Measurements from ENCODE around the gene SPDEF.

Gene SPDEF

DNA sequence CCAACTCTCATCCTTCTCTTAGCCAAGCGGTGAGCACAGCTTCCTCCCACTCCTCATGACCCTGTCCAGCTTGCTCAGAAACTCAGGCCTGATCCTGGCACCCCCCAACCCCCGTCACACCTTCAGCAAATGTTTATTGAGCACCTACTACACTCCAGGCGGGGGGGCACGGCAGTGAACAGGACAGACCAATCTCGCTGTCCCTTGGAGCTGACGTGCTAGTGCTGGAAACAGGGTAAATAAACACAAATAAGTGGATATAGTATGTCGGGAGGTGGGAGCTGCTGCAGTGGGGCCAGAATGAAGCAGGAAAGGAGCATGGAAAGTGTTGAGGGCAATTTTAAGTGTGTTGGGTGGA, 7.4 kb upstream of the SPDEF start:
- DNase-seq (ENCODE audit: low read depth in 2 of 2): no peak

DNA sequence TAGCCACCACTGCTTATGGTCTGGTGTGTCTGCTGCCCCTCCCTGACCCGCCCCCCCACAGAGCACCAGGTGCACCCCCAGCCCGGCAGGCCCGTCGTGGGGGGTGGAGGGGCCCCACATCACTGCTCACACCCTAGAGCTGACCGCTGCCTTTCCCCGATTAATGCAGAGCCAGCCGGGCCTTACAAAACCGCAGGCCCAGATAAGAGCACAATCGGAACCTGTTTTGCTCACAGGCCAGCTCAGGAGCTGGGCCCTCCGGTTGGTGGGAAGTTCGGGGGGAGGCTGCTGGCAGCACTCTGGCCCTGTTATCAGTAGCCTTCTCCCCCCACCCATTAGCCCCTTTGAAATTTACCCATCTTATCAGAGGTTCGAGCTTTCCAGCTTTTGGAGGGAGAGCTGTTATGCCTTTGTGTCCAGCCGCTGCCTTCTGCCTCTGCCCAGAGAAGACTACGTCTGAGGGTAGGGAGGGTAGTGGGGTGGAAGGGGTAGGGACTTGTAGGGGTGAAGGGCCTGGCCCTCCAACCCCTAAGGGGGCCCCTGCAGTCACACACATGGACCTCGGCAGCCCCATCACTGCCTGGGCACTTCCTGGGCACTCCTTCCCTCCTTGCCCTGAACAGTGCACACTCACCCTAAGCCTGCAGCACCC, 6.9 kb upstream of the SPDEF start:
- no peak for DNase-seq (ENCODE audit: low read depth in 2 of 2)

DNA sequence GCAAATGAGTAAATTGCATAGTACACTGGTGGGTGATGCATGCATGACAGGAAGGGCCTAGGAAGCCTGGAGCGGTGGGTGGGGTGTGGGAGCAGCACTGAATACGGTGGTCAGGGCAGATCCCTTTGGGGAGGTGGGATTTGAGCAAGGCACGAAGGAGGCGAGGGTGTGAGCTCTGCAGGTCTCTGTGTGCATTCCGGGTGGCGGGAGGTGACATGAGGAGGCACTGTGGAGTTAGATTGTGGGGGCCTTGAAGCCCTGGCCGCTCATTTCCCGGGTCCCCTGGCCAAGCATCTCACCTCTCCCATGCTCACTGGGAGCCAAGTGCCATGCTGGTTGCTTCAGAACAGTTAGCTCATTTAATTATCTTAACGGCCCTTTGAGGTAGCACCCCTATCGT, 6.2 kb upstream of the SPDEF start:
- no peak for DNase-seq (ENCODE audit: low read depth in 2 of 2)

DNA sequence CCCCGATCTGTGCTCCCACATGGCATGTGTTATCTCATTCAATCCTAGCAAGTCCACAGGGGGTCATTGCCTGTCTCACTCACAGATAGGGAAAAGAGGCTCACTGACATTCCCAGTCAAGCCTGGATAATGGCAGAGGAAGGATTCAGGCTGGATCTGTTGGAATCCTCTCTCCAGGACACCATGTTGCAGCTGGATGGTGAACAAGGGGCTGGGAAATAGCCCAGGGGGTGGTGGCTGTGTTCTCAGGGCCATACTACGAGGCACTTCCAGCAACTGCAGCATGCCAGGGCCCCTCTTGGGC, 5.0 kb upstream of the SPDEF start:
- DNase-seq (ENCODE audit: low read depth in 2 of 2): no peak

DNA sequence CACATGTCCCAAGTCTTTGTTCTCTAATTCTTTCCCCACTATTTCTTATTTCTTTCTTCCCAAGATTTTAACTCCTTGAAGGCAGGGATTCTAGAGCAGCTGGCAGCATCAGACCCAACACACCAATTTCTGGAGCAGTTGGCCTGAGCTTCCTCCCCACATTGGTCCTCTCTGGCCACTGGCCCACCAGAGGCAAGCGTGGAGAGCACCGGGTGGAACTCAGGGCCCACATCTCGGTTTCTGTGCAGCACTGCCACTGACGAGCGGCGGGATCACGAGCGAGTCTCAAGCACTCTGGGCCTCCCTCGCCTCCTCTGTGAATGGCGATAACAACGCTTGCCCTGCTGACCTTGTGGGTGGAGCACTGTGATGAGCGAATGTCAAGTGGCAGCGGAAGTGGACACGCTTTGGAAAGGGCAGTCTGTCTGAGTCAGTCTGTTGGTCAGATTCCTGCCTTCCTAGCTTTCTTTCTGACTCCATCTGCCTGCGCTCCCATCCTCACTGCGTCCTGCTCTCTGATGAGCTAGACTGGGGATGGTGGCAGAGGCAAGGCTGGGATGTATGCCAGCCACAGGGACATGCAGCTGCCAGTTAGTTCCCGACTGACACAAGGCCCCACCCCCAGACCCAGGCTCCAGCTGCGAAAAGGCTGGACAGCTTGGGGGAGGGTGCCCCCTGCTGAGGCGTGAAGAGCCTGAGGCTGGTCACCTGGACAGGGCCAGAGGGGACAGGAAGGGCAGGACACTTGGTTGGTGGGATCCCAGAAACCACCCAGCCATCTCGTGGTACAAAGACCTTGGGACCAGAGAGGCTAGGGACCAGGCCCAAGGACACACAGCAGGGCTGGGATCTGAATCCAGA, 4.5 kb upstream of the SPDEF start:
- DNase-seq (ENCODE audit: low read depth in 2 of 2): no peak

- DNase-seq (ENCODE audit: low read depth in 2 of 2): no peak
Measured at GRCh38 chr6:34559651-34560365, 3.7 kb upstream of the SPDEF start.

DNA sequence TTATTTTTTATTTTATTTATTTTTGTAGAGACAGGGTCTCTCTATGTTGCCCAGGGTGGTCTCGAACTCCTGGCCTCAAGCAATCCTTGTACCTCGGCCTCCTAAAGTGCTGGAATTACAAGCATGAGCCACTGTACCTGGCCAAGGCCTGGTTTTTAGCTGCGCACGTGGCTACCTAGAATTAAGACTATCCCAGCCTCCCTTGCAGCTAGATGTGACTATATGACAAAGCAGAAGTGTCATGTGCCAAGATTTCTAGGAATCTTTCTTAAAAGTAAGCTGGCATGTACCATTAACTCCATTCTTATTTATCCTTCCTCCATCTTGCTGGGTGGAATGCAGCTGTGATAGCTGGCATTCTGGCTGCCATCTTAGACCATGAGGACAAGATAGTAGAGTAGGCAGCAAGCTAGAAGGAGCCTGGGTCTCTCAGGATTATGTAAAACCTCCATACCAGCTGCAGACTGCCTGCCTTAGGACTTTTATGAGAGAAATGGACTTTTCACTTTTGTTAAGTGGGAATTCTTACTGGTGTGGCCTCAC, 2.1 kb upstream of the SPDEF start:
- no peak for DNase-seq (ENCODE audit: low read depth in 2 of 2)

GRCh38 chr6:34557228-34557627, 1.1 kb upstream of the SPDEF start:
- no peak for DNase-seq (ENCODE audit: low read depth in 2 of 2)

DNA sequence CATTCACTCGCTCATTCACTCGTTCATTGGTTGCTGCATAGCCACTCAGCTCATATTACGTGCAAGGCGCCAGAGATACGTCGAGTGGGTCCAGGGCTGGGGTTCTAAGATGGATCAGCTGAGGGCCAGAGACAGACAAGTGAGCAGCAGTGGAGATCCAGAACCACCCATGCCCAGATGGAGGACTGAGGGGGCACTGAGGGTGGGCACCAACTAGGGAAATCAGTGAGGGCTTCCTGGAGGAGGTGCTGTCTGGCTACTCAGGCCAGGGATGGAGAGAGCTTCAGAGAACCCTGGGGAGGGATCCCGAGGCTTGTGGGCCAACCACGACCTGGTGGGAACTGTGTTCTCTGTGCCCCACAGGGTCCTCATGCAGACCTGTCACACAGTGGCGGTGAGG, 364 bp upstream of the SPDEF start:
- DNase-seq (ENCODE audit: low read depth in 2 of 2): no peak

DNA sequence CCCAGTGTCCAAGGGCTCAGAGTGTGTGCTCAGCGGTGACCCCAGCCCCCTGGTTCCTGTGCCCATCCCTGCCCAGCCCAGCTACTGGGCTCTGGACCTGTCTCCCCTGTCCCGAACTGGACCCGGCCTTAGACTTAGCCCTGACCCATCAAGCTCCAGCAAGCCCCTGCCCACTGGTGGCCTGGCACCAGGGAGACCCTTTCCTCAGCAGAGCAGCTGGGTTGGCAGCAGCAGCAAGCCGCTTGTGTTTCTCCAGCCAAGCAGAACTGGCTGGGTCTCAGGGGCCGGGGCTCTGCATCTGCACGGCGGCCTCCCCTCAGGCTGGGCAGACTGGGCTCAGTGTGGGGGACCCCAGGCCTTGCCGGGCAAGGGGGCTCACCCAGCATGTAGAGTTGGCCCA, 801 bp downstream of the SPDEF start:
- DNase-seq (ENCODE audit: low read depth in 2 of 2): no peak

GRCh38 chr6:34555007-34555322, 1.2 kb downstream of the SPDEF start:
- no peak for DNase-seq (ENCODE audit: low read depth in 2 of 2)

GRCh38 chr6:34554291-34555006, 1.7 kb downstream of the SPDEF start:
- DNase-seq (ENCODE audit: low read depth in 2 of 2): no peak

DNA sequence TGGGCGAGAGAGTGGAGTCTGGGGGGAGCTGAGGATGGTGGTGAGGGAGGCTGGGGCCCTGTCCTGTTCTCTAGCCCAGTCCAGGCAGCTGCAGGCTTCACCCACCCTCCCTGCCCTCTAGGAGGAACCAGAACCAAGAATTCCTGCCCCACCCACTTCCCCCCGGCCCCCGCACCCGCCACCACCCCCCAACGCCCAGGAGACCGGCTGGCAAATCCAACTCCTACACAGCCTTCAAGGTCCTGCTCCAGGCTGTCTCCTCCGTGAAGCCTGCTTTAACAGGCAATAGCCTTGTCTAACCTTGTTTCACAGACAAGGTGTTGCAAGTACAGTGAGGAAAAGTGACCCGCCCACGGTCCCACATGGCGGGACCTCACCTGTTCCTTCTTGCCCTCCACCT, 2.4 kb downstream of the SPDEF start:
- no peak for DNase-seq (ENCODE audit: low read depth in 2 of 2)

- DNase-seq (ENCODE audit: low read depth in 2 of 2): no peak
Measured at GRCh38 chr6:34553146-34553545, 3.0 kb downstream of the SPDEF start.

DNA sequence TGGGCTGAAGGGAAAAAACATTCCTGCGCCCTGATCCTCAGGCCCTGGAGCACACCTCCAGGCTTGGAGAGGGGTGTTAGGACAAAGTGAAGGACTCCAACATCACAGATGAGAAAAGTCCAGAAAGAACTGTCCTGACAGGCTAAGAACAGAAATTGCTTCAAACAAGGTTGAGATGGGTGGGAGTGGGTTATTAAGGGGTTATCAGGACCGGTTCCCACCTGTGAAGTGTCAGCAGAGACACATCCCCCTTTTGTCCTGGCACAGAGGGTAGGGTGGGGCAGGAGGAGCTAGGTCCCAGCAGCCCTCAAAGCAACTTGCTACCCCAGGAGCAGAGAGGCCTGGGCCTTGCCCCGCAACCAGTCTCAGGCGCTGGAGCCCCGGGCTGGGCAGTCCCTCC, 3.5 kb downstream of the SPDEF start:
- no peak for DNase-seq (ENCODE audit: low read depth in 2 of 2)

- DNase-seq (ENCODE audit: low read depth in 2 of 2): no peak
Measured at GRCh38 chr6:34551720-34552119, 4.4 kb downstream of the SPDEF start.

- no peak for DNase-seq (ENCODE audit: low read depth in 2 of 2)
Measured at GRCh38 chr6:34549804-34550202, 6.3 kb downstream of the SPDEF start.

- no peak for DNase-seq (ENCODE audit: low read depth in 2 of 2)
Measured at GRCh38 chr6:34549026-34549803, 6.9 kb downstream of the SPDEF start.

DNA sequence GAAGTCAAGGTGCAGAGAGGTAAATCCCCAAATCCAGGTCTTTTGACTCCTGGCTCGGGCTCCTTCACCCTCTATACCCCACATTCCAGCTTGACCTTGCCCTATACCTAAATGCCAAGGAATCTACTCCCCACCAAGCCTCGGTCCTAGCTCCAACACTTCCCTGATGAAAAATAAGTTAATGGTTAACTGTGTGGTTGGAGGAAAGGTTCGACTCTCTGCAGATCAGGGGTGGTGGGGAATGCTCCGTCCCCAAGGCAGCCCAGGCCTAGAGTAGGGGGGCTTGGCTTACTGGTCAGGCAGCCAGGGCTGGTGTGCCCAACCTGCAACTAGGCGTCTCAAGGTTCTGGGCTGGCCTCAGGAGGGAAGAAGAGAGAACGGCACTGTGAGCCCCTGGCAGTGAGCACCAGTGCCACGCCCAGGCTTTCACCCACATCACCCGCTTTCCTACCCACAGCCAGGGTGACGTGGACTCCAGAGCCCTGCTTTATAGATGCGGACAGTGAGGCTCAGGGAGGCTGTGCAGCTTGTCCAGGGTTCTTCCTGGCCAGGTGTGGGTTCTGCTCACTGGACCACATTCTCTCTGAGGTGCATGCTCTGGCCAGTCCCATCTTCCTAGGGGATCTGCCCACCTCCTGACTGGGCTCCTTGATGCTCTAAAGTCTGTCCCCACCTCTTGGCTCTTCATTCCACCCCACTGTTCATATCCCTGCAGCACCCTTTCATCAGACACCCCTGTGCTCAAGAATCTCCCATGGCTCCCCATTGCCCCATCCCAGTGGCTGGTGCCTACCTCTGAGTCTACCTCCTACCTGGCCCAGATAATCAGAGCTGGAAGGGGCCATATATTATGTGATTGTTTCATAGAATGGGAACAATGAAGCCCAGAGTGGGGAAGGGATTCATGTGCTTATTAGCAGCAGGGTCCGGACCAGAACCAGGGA, 8.2 kb downstream of the SPDEF start:
- DNase-seq (ENCODE audit: low read depth in 2 of 2): no peak

- DNase-seq (ENCODE audit: low read depth in 2 of 2): no peak
Measured at GRCh38 chr6:34546551-34547321, 9.4 kb downstream of the SPDEF start.
